T-helper 1 cell treated with Interleukin-12 subunit alpha and Interleukin-12 subunit beta and Interleukin-4 antibody, amounts not matched to agents 30 μg/mL and 1 μg/mL, for 36 hours (primary cell): Measurements from ENCODE around the gene STAB2.

ENCODE experiments used
- H3K27ac Mint-ChIP-seq: one replicate; pipeline ENCODE4 v1.8.0; 2021; ENCODE audit warnings: mild to moderate bottlenecking, mixed read lengths
- H3K27me3 Mint-ChIP-seq: one replicate; pipeline ENCODE4 v1.8.0; 2021; ENCODE audit warnings: low read depth, mixed read lengths
- H3K36me3 Mint-ChIP-seq: one replicate; pipeline ENCODE4 v1.8.0; 2021; ENCODE audit warnings: low read depth, mixed read lengths
- H3K4me1 Mint-ChIP-seq: one replicate; pipeline ENCODE4 v1.8.0; 2021; ENCODE audit warnings: low read depth, mixed read lengths
- H3K4me3 Mint-ChIP-seq: one replicate; pipeline ENCODE4 v1.8.0; 2021; ENCODE audit warnings: mild to moderate bottlenecking, moderate library complexity, mixed read lengths
- H3K9me3 Mint-ChIP-seq: one replicate; pipeline ENCODE4 v1.8.0; 2021; ENCODE audit warnings: mixed read lengths

STAB2 gene

GRCh38 chr12:103793046-103793445, 206.0 kb downstream of the STAB2 start:
- H3K4me1 Mint-ChIP-seq, result no peaks in the 10 kb centered on the region
- H3K9me3 Mint-ChIP-seq, result no peaks in the 10 kb centered on the region
- H3K4me3 Mint-ChIP-seq, result no peak overlapping the region
- H3K27me3 Mint-ChIP-seq, result no peaks in the 10 kb centered on the region
- no peak overlapping the region for H3K27ac Mint-ChIP-seq
- peaks cover 2% of the 10 kb centered on the region for H3K36me3 Mint-ChIP-seq

DNA sequence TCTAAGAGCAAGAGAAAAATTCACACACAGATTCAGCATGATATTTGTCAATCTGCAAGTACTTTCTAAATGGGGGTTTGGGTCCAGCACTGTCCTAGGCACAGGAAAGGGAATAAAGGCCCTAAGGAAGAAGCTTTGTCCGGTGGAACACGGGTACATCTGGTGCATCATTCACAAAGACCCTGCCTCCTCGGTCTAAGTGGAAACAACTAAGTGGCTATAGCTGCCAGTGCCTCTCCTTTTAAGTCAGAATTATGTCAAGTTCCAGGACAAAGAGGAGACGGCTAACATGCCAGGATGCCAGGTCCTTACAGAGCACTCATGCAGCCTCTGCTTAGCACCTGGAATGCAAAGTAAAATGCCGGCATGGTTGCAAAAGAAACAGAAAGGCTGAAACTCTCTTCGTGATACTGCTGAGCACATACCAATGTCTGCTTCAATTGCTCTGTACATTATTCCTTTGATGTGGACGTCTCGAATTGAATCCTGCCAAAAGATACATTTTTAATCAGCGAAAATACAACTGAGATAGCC, 206.5 kb downstream of the STAB2 start:
- H3K9me3 Mint-ChIP-seq, result no peaks in the 10 kb centered on the region

GRCh38 chr12:103794309-103795213, 207.5 kb downstream of the STAB2 start:
- H3K27ac Mint-ChIP-seq, result no peak overlapping the region
- no peak overlapping the region for H3K4me3 Mint-ChIP-seq
- H3K4me1 Mint-ChIP-seq, result no peaks in the 10 kb centered on the region
- peaks cover 2% of the 10 kb centered on the region for H3K36me3 Mint-ChIP-seq
- no peaks in the 10 kb centered on the region for H3K9me3 Mint-ChIP-seq
- no peaks in the 10 kb centered on the region for H3K27me3 Mint-ChIP-seq

More for the DNA sequence above, 206.5 kb downstream of the STAB2 start:
- Mint-ChIP-seq H3K27me3 (no peaks in the 10 kb centered on the region), H3K4me3 (no peak overlapping the region), H3K4me1 (no peaks in the 10 kb centered on the region), H3K36me3 (peaks cover 2% of the 10 kb centered on the region), H3K27ac (no peak overlapping the region)

GRCh38 chr12:103798586-103798985, 211.5 kb downstream of the STAB2 start:
- H3K36me3 Mint-ChIP-seq, result no peaks in the 10 kb centered on the region
- peaks cover 2% of the 10 kb centered on the region for H3K4me1 Mint-ChIP-seq
- no peak overlapping the region for H3K27ac Mint-ChIP-seq
- no peaks in the 10 kb centered on the region for H3K9me3 Mint-ChIP-seq
- H3K27me3 Mint-ChIP-seq, result no peaks in the 10 kb centered on the region
- no peak overlapping the region for H3K4me3 Mint-ChIP-seq

DNA sequence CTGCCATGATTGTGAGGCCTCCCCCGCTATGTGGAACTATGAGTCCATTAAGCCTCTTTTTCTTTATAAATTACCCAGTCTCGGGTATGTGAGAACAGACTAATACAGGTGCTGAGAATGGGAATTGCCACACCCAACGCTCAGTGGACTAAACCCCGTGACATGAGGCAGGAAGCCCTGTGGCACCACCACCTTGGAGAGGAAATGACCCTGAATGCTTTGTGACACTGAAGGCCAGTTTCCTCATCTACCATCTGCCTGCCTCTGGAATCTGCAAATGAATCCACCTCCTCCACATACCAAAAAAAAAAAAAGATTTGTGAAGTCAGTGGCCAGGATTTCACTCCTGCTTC, 212.4 kb downstream of the STAB2 start:
- peaks cover 2% of the 10 kb centered on the region for H3K4me1 Mint-ChIP-seq
- no peak overlapping the region for H3K27ac Mint-ChIP-seq
- no peaks in the 10 kb centered on the region for H3K27me3 Mint-ChIP-seq
- H3K4me3 Mint-ChIP-seq, result no peak overlapping the region
- peaks cover 2% of the 10 kb centered on the region for H3K36me3 Mint-ChIP-seq
- no peaks in the 10 kb centered on the region for H3K9me3 Mint-ChIP-seq

GRCh38 chr12:103799857-103800771, 213.0 kb downstream of the STAB2 start:
- Mint-ChIP-seq H3K4me3 (no peak overlapping the region), H3K27me3 (no peaks in the 10 kb centered on the region), H3K36me3 (peaks cover 2% of the 10 kb centered on the region), H3K4me1 (peaks cover 2% of the 10 kb centered on the region), H3K9me3 (no peaks in the 10 kb centered on the region), H3K27ac (no peak overlapping the region)

DNA sequence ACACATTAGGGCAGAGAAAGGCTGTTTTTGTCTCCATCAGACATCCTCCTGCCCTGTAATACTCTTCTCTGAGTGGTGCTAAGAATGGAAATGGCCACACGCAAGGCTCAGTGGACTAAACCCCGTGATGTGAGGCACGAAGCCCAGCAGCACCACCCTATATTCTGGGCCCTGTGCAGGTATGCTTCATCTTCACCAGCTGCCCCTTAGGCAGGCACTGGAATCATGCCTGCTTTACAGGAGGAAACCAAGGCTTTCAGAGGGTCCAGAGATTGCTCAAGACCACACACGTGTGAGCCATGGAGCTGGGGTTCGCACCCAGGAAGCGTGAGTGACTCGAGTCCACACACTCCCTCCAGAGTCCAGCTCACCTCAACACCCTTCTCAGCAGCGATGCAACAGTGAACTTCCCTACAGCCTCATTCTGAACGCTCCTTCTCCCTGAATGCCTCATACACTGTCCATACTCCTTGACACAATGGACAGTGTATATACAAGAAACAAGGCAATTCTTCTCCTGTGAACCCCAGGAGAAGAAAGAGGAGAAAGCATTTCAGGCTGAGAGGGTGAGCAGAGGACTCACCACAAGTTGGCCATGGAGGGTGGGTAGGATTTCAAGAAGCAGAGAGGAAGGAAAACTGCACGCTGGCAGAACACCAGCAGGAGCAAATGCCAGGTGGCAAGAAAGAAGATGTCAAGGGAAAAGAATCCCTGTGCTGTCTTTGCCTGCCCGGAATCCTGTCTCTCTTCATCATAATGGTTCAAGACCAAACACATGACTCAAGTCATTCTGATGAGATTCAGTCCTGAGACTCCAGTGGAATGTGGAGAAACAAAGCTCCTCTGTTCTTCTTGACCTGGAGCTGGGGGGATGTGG, 214.9 kb downstream of the STAB2 start:
- Mint-ChIP-seq H3K27me3 (no peaks in the 10 kb centered on the region), H3K36me3 (peaks cover 2% of the 10 kb centered on the region), H3K27ac (no peak overlapping the region), H3K9me3 (no peaks in the 10 kb centered on the region), H3K4me1 (peaks cover 2% of the 10 kb centered on the region), H3K4me3 (no peak overlapping the region)

- no peak overlapping the region for H3K27ac Mint-ChIP-seq
- no peaks in the 10 kb centered on the region for H3K27me3 Mint-ChIP-seq
- H3K4me1 Mint-ChIP-seq, result peaks cover 2% of the 10 kb centered on the region
- H3K4me3 Mint-ChIP-seq, result no peak overlapping the region
- no peaks in the 10 kb centered on the region for H3K9me3 Mint-ChIP-seq
- H3K36me3 Mint-ChIP-seq, result peaks cover 2% of the 10 kb centered on the region
These were observed 215.5 kb downstream of the STAB2 start for GRCh38 chr12:103802586-103802886.

DNA sequence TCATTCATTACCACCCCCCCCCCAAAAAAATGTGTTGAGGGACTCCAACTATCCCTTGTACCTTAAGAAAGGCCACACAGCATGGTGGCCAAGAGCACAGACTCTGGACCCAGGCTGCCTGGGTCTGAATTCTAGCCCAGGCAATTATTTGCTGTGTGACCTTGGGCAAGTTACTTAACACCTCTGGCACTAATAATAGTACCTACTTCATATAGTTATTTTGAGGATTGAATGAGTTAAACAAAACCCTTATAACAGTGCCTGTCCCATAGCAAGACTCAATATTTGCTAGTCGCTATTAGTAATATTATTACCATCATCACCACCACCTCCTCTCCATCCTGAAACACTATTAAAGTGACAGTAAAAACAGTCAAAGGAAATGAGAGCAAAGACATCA, 216.8 kb downstream of the STAB2 start:
- Mint-ChIP-seq H3K36me3 (peaks cover 2% of the 10 kb centered on the region), H3K27me3 (no peaks in the 10 kb centered on the region), H3K9me3 (no peaks in the 10 kb centered on the region), H3K4me3 (no peak overlapping the region), H3K4me1 (peaks cover 2% of the 10 kb centered on the region), H3K27ac (no peak overlapping the region)

GRCh38 chr12:103805655-103806360, 218.7 kb downstream of the STAB2 start:
- Mint-ChIP-seq H3K27me3 (no peaks in the 10 kb centered on the region), H3K36me3 (peaks cover 2% of the 10 kb centered on the region), H3K27ac (no peak overlapping the region), H3K9me3 (no peaks in the 10 kb centered on the region), H3K4me3 (no peak overlapping the region), H3K4me1 (no peaks in the 10 kb centered on the region)

GRCh38 chr12:103806803-103807202, 219.7 kb downstream of the STAB2 start:
- H3K27ac Mint-ChIP-seq, result no peak overlapping the region
- no peaks in the 10 kb centered on the region for H3K4me1 Mint-ChIP-seq
- peaks cover 2% of the 10 kb centered on the region for H3K36me3 Mint-ChIP-seq
- H3K4me3 Mint-ChIP-seq, result no peak overlapping the region
- no peaks in the 10 kb centered on the region for H3K27me3 Mint-ChIP-seq
- H3K9me3 Mint-ChIP-seq, result no peaks in the 10 kb centered on the region

- no peaks in the 10 kb centered on the region for H3K27me3 Mint-ChIP-seq
- H3K4me1 Mint-ChIP-seq, result no peaks in the 10 kb centered on the region
- no peak overlapping the region for H3K4me3 Mint-ChIP-seq
- no peaks in the 10 kb centered on the region for H3K9me3 Mint-ChIP-seq
- H3K27ac Mint-ChIP-seq, result no peak overlapping the region
- peaks cover 2% of the 10 kb centered on the region for H3K36me3 Mint-ChIP-seq
These were observed 220.6 kb downstream of the STAB2 start for GRCh38 chr12:103807561-103808238.

DNA sequence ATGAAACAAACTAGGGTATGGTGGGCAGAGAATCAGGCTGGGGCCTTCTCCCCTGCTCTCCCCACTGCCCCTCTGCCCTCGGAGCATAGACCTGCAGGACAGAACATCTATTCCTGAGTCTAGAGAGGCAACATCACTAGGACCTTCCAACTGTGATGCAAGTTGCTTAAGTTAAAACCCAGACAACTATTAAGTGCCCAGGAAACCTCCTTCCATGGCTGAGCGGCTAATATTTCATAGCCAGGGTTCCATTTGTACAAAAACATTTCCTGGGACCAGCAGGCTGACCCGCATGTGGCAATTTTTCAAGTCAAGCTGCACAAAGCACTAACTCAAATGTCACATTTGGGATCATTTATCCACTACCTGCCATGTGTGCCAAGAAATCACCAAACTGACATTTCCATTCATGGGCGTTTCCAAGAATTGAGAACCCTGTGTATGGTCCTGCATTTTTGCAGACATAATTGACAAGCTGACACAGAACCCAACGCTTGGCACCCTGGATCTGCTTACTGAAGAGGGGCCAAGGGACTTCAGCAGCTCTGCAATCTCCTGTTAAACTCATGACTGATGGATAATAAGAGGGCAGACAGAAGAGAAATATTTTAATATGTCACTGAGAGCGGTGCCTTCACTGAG, 221.3 kb downstream of the STAB2 start:
- no peaks in the 10 kb centered on the region for H3K4me1 Mint-ChIP-seq
- H3K36me3 Mint-ChIP-seq, result peaks cover 2% of the 10 kb centered on the region
- no peak overlapping the region for H3K27ac Mint-ChIP-seq

More for the DNA sequence above, 221.3 kb downstream of the STAB2 start:
- Mint-ChIP-seq H3K27me3 (no peaks in the 10 kb centered on the region), H3K9me3 (no peaks in the 10 kb centered on the region), H3K4me3 (no peak overlapping the region)
